HepG2 (cell line): ENCODE data around the gene DNAJC1. TPM values are rescaled to one million over a fixed set of nuclear protein-coding genes. Genes with fewer than 3 reads are reported as not detected.

Experiments used
- AFF4 ChIP-seq: sonication (generic); formaldehyde crosslinking; IDR thresholded peaks from 2 replicates; pipeline ENCODE4 v1.4.0; 2020; ENCODE audit warnings: missing genetic modification reagents
- DZIP1 ChIP-seq: sonication (generic); formaldehyde crosslinking; IDR thresholded peaks from 2 replicates; pipeline ENCODE4 v1.5.0; 2020; ENCODE audit warnings: mild to moderate bottlenecking, missing genetic modification reagents
- E2F5 ChIP-seq: sonication (generic); formaldehyde crosslinking; conservative IDR thresholded peaks from 2 replicates; pipeline ENCODE4 v1.4.0; 2020; ENCODE audit warnings: missing genetic modification reagents
- HDAC2 ChIP-seq: sonication (generic); formaldehyde crosslinking; IDR thresholded peaks from 2 replicates; pipeline ENCODE4 v1.4.0; 2020; ENCODE audit warnings: missing genetic modification reagents
- KLF12 ChIP-seq: sonication (generic); formaldehyde crosslinking; IDR thresholded peaks from 2 replicates; pipeline ENCODE4 v1.4.0; 2020; ENCODE audit warnings: missing genetic modification reagents, borderline replicate concordance
- SKIL ChIP-seq: sonication (generic); formaldehyde crosslinking; IDR thresholded peaks from 2 replicates; pipeline ENCODE4 v1.8.0; 2022; ENCODE audit warnings: missing genetic modification reagents, mild to moderate bottlenecking, moderate library complexity, borderline replicate concordance
- ZNF407 ChIP-seq: sonication (generic); formaldehyde crosslinking; IDR thresholded peaks from one replicate; pipeline ENCODE4 v1.5.1; 2020; ENCODE audit warnings: mild to moderate bottlenecking, missing genetic modification reagents; ENCODE audit errors: not compliant biosample characterization
- ZSCAN29 ChIP-seq: sonication (generic); formaldehyde crosslinking; conservative IDR thresholded peaks from 2 replicates; pipeline ENCODE4 v1.4.0; 2020; ENCODE audit warnings: mild to moderate bottlenecking, missing genetic modification reagents
- polyA plus RNA-seq, 8 experiments: library from polyadenylated mRNA; depleted of rRNA in 3 of 8; stranded (reverse) in 7 of 8; unstranded in 1 of 8; fragments of >200 nt; fragmentation: Illumina TruSeq in 4 of 8; extraction: Trizol in 4 of 8; gene quantifications; 2 replicates each; pipeline versions ENCODE4 v1.2.1 to v1.2.3, GENCODE V29; 2011 to 2016; ENCODE audit warnings: low read depth in 4 of 8, missing spikeins in 1 of 8, mixed read lengths in 1 of 8; ENCODE audit not compliant: insufficient read depth in 1 of 8
- total RNA-seq, 5 experiments: library from RNA; depleted of rRNA; stranded (reverse); fragments of >200 nt; fragmentation: Illumina TruSeq; extraction: Trizol; gene quantifications; 2 replicates each; pipeline ENCODE4 v1.2.3, GENCODE V29; 2016; ENCODE audit warnings: low read depth in 1 of 5

The DNAJC1 gene
- total and polyA plus RNA-seq, 2 of the 13 experiments (the other 11 are each of a cell fraction or from before 2014, with no cell fraction given) = 9.9 to 16.6 TPM

- TF ChIP-seq AFF4 (CRISPR knock-in tag) (no peak), HDAC2 (CRISPR knock-in tag) (no peak), E2F5 (CRISPR knock-in tag) (no peak), KLF12 (CRISPR knock-in tag) (no peak), ZNF407 (no peak), ZSCAN29 (0 out of 2 replicates have a peak, but pooled peaks have one; percentile 1), DZIP1 (CRISPR knock-in tag) (no peak), SKIL (CRISPR knock-in tag) (no peak)
Measured at GRCh38 chr10:21753497-21754270, 249.8 kb downstream of the DNAJC1 start (continued).
